Stimulated activated CD8-positive, alpha-beta memory T cell treated with anti-CD3 and anti-CD28 coated beads, Interleukin-2, amount 100 ng/mL, for 48 hours (primary cell): Measurements from ENCODE around the gene GPR161.

Source experiments
- DNase-seq, 2 donors: peaks; one replicate each; pipeline ENCODE4 v3.0.0-alpha.2; 2020; ENCODE audit warnings: low read depth in 2 of 2

The GPR161 gene

DNA sequence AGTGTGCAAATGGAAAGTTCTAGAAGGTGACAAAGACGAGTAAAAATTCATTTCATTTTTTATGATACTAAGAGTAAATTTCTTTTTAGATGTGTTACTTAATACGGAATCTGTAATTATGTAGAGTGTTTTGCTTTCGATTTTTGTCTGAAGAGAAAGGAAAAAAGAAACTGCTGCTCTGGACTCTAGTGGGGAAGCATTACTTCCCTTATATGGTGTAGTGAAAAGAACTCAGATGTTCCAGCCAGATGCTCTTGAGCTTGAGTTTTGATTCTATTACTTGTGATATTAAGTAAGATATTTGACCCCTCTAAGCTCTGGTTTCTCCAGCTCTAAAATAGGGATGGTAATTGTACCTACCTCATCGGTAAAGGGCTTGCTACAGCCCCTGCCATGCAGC lies 12.2 kb upstream of the GPR161 start:
- DNase-seq, result no peak

DNA sequence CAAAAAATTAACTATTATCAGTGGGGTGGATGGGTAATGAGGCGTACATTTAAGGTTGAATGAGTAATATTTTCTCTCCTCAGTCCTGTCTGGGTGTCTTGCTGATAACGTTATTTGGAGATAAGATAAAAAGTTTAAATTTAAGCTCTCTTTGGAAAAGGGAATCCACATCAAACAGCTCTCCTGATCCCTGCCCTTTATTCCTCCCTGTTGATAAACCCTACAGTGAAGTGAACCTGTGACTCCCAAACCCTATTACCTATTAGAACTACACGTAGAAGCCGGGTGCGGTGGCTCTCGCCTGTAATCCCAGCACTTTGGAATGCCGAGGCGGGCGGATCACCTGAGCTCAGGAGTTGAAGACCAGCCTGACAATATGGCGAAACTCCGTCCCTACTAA lies 9.9 kb upstream of the GPR161 start:
- DNase-seq, result no peak

DNA sequence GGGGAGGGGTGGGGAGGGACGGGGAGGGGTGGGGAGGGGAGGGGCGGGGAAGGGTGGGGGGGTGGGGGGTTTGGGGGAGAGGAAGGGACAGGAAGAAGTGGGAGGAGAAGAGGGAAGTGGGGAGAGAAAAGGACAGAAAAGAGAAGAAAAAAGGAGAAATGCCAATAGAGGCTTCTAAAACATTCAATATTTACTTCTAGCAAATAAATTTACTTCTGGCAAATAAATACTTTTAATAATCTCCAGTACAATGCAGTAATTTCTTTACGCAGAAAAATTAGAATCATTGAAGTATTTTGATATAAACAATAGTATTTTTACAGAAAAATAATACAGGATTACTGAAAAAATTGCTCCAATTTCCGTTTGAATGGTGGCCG lies 9.4 kb upstream of the GPR161 start:
- no peak for DNase-seq

DNA sequence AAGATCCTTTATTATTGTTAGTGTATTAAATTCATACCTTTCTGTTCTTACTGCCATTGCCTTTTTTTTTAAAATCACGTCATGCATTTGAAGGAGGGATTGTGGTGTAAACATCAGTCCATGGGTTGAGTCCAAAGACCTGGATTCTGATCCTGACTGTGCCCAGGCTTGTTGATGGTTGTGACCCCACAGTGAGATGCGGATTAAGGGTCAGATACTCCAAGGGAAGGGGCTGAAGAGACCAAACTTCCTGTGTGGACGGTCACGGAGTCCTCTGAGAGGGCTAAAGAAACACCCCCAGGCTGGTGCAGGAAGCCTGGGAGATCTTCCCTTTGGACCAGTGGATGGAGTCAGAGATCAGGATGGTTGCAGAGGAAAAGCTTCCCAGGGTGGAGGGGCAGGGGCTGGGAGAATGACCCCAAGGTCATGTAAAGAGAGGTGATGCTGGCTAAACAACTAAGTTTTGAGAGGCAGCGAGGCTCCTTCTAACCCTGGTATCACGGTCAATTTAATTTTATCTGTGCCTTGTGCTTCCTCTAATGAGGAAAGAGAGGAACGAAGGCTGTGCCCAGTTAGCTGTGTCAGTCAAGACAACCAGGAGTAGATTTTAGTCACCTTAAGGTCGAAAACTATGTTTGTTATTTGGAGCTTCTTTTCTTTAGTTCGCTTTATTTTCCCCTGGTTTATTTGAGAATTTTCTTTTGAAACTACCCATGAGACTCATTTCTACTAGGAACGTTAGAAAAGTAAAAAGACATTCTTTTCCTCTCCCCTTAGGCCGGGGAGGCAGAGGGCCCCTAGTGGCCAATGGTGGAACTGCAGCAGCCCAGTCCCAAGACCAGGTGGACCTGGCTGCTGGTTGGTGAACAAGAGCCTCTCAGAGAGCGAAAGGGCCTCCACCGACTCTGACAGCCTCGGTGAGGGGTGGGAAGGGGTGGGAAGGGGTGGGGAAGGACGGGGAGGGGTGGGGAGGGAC lies 8.7 kb upstream of the GPR161 start:
- peak; percentile 77 to 83 for DNase-seq

DNA sequence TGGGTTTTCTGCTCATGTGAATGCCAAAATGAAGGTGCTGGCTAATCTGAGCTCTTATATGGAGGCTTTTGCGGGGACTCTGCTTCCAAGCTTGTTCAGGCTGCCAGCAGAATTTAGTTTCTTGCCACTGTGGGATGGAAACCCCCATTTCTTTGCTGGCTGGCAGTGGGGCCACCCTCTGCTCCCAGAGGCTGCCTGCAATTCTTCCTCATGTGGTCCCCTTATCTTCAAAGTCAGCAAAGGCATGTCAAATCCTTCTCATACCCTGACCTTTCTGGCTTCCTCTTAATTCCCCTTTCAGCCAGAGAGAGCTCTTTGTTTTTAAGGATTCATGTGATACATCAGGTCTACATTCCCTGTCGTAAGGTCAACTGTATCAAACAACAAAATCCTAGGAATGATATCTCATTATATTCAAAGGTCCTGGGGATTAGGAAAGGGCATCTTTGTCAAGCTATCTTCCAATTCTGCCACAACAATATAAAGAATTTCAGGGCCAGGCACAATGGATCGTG lies 5.2 kb upstream of the GPR161 start:
- DNase-seq, result no peak

DNA sequence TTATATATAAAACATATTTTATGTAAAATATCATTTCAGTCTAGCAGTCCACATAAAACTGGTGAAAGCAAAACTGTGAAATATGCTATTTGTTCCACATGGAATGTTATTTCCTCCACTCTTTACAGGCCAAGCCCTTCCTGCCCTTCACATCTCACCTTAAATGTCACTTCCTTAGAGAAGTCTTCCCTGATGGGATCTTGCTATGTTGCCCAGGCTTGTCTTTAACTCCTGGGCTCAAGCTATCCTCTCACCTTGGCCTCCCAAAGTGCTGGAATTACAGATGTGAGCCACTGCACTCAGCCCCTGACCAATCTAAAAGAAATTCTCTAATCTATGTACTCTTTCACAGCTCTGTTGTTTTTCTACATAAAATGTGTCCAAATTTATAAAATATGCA lies 2.3 kb upstream of the GPR161 start:
- no peak for DNase-seq

DNA sequence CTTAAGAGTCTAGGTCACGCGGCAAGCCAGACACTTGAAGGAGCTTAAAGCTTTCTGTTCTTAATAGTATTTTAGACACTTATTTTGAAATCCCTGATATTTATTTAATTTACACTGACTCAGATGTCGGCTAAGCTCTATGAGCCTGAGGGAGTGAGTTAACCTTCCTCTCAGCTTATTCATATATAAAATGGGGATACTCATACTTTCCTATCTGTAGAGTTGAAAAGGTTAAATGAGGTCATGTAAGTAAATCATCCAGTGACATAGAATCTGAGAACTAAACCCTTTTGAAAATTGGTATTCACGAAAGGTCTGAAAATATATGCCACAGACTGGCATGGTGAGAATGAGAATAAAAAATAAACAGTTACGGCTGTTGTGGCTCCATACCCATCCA lies 1.4 kb upstream of the GPR161 start:
- DNase-seq, result no peak

DNA sequence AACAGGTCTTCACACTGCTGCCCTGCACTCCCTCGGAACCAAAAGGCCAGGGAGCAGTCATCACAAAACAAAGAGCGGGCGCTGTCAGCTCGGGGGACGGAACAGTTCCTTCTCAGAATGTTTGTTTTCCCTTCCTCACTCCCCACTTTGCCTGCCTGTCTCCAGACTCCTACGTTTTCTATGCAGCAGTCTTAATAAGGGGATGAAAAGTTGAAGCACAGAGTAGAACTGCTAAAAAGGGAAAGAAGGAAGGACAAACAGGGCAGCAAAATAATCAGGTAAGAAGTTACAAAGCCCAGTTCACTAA lies 738 bp upstream of the GPR161 start:
- no peak for DNase-seq

DNA sequence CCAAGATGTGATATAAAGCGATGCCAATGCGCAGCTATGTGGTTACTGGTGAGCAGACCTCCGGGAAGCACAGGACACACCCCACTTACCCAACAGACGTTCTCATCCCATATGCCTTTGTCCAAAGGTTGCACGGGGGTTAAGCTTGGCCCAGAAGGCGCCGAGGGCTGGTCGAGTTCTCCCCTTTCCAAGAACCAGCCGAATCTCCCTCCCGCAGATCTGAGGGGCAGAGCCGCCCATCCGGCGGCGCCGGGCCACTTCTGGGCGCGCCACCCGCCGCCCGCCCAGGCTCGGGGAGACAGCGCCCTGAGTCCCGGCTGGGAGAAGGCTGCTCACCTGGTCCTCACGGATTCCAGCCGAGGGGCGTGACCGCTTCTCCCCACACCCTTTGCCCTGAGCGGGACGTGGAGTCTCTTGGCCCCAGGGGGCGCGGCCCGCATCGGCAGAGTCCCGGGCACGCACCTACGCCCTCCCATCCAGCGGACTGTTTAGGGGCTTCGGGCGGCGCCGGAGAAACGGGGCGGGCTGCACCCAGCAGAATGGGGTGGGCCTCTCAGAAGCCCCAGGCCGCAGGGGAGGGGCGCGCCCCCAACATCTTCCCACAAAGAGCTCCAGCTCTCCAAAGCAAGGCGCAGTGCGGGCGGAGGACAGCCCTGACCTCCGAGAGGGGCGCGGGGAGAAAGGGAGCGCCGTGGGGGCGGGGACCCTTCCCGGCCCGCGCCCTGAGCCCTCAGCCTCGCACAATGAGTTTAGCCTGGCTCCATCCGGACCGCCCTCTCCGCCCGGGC lies 615 bp downstream of the GPR161 start:
- DNase-seq, result no peak

DNA sequence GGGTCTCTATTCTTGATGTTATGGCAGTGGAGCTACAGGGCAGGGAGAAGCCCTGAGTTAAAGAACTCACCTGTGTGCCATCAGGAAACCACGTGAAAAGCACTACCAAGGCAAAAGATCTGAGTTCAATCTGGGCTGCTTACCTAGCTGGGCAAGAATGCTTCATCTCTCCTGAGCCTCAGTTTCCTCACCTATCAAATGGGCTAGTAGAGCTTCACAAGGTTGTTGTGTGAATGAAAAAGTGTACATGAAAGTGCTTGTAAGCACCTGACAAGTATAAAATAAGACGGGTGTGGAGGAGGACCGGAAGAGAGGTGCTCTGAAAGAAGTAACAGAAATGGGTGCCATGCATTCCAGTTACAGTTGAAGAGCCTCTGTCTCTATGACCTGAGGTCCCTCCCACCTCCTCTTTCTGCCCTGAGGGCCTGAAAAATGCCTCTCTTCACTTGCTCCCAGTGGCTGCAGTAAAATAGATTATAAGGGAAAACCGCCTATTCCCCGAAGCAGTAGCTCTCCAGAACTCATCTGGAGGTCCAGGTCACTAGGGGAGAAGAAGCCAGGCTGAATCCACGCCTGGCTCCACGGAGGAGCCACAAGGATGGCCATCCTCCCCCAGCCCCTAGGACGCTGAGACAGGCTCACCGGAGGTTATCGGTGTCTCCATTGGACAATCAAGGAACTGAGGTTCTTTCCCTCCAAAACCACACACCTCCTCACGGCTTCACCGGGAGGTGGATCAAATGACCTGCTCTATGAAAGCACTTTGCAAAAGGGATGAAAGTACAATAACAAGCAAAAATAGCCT lies 1.4 kb downstream of the GPR161 start:
- DNase-seq, result no peak

DNA sequence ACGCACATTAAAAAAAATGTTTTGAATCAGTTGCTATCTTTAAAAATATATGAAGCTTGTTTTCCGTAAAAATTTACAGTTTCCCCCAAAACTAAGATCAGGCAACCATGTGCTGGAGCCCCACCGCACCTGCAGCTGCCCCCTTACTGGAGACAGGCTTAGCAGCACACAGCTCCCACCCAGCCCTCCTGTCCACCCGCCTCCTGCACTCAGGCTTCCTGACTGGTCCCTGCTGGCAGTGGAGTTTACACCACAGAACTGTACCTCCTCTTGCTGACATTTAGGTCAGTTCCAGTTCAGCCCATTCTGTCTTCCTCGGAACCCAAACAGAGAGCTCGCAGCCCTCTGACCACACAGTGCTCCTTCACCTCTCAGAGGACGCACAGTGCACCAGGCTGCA lies 2.1 kb downstream of the GPR161 start:
- no peak for DNase-seq

DNA sequence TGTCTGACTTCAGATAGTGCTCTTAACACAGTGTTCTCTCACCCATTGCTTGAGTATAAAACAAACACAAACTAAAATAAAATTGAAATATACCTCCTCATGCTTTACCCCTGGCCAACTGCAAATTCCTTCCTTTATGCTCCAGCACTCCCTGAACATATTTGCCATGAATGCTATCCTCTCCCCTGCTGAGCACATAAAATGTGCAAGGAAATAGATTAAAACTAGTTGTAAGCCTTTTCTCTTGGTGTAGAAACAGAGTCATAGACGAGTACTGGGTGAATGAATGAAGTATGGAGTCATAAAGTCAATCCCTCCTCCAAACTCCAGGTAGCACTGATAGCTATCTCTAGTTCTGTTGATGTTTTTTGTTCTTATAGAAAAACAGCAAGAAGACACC lies 2.6 kb downstream of the GPR161 start:
- no peak for DNase-seq

DNA sequence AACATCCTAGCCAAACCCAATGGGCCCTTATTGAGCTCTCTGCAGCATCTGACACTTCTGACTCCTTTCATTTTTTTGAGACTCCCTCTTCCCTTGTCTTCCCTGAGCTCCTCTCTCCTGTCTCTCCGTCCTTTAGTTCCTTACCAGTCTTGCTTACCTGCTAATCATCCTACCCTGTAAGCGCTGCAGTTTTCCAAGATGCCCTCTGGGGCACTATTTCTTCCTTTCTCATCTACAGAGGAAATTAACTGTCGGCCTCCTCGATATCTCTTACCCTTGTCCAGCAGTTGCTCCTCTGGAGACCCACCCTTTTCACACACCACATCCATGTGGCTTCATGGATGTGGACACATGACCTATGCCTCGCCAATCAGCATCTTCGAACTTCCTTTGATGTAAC lies 6.8 kb downstream of the GPR161 start:
- no peak for DNase-seq

DNA sequence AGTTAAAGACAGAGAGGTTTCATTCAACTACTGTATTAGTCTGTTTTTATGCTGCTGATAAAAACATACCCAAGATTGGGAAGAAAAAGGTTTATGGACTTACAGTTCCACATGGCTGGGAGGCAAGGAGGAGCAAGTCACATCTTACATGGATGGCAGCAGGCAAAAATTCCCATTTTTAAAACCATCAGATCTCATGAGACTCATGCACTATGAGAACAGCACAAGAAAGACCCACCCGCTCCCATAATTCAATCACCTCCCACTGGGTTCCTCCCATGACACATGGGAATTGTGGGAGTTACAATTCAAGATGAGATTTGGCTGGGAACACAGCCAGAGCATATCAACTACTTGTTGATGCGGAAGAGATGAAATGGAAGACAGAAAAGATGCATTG lies 9.2 kb downstream of the GPR161 start:
- DNase-seq, result no peak

DNA sequence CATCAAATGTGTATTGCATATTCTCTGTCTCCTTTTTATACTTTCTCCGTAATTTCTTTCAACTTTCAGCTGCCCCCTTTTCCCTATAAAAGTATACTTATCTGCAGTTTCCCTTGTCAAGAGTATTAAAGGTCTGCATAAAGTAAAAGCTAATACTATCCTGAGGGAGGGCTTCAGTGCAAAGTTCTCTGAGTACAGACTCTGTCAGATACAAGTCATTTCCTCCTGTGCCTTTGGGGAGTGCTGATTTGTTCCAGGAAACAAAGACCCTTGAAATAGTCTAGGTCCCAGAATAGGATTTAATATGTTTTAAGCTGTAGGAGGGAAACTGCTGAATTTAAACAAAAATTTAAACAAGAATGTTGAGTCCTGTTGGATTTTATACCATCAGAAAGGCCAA lies 11.7 kb downstream of the GPR161 start:
- DNase-seq, result no peak

DNA sequence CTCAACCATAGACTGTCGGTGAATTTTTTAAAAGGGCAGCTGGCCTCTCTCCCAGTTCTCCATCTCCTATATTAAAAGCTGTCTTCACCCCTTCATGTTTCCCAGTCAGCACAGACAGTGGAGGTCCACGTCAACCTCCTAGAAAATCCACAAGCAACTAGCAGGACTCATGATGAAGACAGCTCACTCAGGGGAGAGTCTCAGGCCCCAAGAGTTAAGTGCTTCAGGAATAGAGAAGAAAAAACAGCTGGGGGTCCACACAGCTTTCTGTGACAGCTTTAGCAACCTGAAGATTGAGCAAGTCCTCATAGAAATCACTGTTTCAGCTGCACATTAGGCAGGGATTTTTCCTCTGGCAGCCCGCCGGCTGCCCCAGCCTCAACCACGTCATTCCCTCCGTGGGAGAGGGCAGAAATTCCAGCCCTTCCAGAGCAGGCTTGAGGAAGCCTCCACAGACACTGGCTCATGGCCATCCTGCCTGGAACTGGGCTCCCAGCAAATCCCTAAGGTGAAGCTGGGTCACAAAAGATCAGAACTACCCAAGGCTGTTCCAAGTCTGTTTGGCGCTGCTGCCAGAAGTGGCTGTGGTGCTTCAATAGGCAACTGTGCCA lies 15.2 kb downstream of the GPR161 start:
- DNase-seq, result no peak

DNA sequence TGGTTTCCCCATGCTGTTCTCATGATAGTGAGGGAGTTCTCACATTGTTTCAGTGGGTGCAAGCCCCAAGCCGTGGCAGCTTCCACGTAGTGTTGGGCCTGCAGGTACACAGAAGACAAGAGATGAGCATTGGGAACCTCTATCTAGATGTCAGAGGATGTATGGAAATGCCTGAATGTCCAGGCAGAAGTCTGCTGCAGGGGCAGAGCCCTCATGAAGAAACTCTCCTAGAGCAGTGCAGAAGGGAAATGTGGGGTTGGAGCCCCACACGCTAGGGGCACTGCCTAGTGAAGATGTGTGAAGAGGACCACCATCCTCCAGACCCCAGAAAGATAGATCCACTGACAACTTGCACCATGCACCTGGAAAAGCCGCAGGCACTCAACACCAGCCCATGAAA lies 17.0 kb downstream of the GPR161 start:
- DNase-seq, result no peak

DNA sequence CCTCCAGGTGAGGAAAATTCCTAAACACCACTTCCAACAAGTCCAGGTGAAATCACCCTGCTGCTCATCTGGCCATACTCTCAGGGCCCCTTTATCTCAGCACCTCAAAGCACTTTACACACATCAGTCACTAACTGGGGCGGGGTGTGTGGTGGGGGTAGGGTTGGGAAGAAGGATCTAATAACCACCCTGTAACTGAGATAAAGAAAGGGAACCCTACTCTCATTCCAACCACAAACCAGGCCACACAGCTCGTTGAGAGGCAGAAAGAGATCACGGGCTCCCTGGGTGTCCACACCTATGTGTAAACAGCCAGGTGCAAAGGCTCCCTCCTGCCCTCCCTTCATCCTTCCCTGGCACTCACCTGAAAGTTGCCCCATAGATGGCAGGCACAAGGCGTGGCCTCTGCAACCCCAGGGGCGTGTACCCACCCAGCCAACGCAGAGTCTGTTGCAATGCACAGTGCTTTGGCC lies 20.4 kb downstream of the GPR161 start:
- DNase-seq, result no peak

DNA sequence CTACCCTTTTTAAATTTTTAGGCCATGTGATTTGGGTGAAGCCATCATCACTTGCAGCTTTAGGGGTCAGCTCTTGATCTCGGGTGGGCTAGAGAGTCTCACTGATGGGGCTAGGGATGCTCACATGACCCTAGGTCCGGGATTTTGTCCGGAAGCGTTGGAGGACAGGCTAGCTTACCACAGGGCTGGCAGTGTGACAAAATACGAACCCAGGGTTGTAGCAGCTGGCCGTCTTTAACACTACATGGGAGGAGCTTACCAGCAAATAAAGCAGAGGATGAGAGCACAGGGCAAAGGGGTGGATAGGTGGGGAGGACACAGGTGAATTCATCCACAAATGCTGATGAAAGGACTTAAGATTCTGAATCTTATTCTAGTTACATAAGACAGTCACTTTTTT lies 21.9 kb downstream of the GPR161 start:
- no peak for DNase-seq

DNA sequence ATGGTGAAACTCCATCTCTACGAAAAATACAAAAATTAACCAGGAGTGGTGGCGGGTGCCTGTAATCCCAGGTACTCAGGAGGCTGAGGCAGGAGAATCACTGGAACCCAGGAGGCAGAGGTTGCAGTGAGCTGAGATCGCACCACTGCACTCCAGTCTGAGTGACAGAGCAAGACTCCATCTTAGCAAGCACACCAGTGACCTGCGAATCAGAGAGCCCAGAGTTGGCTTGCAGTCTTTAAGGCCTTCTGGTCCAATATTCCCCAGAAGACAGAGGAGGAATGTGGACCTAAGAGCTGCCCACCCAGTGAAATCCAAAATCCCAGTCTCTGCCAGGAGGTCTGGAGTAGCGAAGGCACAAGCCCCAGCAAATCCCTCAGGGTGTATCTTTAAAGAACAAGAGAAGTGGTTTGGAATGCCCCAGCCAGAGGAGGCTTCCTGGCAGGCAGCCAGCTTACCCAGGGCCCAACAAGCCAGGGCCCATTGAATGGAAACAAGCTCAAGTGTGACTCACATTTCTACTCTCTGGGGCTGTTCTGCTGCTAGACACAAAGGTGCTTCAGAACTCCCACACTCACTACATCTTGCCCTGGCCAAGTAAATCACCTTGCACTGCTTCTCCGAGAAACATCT lies 23.9 kb downstream of the GPR161 start:
- peak; percentile 36 to 52 for DNase-seq

DNA sequence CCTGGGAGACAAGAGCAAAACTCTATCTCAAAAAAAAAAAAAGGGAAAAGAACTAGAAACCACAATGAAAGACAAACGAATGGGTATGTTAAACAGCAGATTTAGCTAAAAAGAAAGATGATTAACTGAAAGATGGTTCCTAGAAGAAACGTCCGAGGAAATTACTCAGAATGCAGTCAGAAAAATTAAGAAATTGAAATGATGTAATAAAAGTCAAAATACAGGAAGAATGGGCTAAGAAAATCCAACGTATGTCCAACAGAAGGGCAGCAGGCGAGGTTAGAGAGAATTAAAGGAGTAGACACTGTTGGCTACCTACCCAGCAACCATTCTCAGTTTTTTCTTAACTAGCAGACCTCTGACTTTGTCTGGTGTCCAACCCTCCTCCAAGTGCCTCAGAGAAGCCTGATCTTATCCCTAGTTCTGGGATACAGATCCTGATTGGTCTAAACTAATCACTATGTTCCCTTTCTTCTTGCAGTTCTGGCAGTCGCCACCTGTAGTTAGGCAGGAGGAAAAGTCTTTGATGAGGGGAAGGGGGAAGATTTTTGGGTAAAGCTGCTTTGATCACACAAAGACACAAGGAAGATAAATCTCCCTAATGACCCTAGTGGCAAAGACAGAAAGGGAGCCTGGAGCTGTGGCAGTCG lies 25.7 kb downstream of the GPR161 start:
- no peak for DNase-seq
